ENCODE data around the gene TRABD2B. TPM values are rescaled to one million over a fixed set of nuclear protein-coding genes. Genes with fewer than 3 reads are reported as not detected.

TRABD2B gene
- total and polyA plus RNA-seq, 12 donors, result 0.33 to 3.3 (median 0.83) TPM

DNA sequence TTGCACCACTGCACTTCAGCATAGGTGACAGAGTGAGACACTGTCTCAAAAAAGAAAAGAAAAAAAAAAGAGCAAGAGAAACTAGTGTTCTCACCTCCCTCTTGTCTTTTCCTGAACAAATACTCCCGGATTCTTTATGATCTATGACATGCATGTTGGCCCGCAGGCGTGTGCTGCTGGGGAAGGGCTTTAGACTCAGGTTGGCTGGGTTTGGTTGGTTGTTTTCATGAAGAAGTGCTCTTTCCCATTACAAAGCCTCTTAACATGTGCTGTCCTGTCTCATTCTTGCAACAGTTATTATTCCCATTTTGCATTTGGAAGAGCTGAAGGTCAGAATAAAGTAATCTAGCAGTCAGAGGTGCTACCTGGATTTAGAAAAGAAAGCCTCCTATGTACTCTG, 79.5 kb downstream of the TRABD2B start:
- Histone ChIP-seq H3K27me3 (no peaks in the 10 kb centered on the region), H3K4me3 (no peak overlapping the region), H3K36me3 (replicated peaks in 1 of 2) (no peaks in the 10 kb centered on the region), H3K27ac (no peak overlapping the region), H3K9me3 (replicated peaks in 1 of 3) (no peaks in the 10 kb centered on the region), H3K4me1 (replicated peaks in 1 of 2) (no peaks in the 10 kb centered on the region)
- no peak for DNase-seq
- intact Hi-C loops (cut with DNase I), result no loop called here
- WGBS, 4 donors, result 86 to 98% (median 93%) methylated on average over 3 of the region's 3 CpGs
- no peak for TF ChIP-seq POLR2A (IDR thresholded peaks at IDR 0.05)
- TF ChIP-seq CTCF (IDR thresholded peaks at IDR 0.05), result no peak

GRCh38 chr1:47915677-47916353, 81.4 kb downstream of the TRABD2B start:
- no peaks in the 10 kb centered on the region for H3K27me3 ChIP-seq
- intact Hi-C loops (cut with DNase I), result no loop called here
- H3K4me3 ChIP-seq, result no peak overlapping the region
- no peak for TF ChIP-seq POLR2A (IDR thresholded peaks at IDR 0.05)
- no peak for TF ChIP-seq CTCF (IDR thresholded peaks at IDR 0.05)
- H3K4me1 ChIP-seq (replicated peaks in 1 of 2), result no peaks in the 10 kb centered on the region
- no peaks in the 10 kb centered on the region for H3K36me3 ChIP-seq (replicated peaks in 1 of 2)
- 75 to 79% (median 76%) methylated on average over 4 to 13 of the region's 13 CpGs for WGBS, 4 donors
- no peak for DNase-seq
- no peak overlapping the region for H3K27ac ChIP-seq
- H3K9me3 ChIP-seq (replicated peaks in 1 of 3), result no peaks in the 10 kb centered on the region

- TF ChIP-seq CTCF (IDR thresholded peaks at IDR 0.05) (no peak), POLR2A (IDR thresholded peaks at IDR 0.05) (no peak)
- no peaks in the 10 kb centered on the region for H3K4me1 ChIP-seq (replicated peaks in 1 of 2)
- H3K36me3 ChIP-seq (replicated peaks in 1 of 2), result no peaks in the 10 kb centered on the region
- DNase-seq, result no peak
- H3K27ac ChIP-seq, result no peak overlapping the region
- H3K27me3 ChIP-seq, result no peaks in the 10 kb centered on the region
- no peak overlapping the region for H3K4me3 ChIP-seq
- intact Hi-C loops (cut with DNase I), result no loop called here
- H3K9me3 ChIP-seq (replicated peaks in 1 of 3), result no peaks in the 10 kb centered on the region
- 90 to 94% (median 91%) methylated on average over 8 of the region's 8 CpGs for WGBS, 4 donors
These were observed 82.1 kb downstream of the TRABD2B start for GRCh38 chr1:47914952-47915676.

DNA sequence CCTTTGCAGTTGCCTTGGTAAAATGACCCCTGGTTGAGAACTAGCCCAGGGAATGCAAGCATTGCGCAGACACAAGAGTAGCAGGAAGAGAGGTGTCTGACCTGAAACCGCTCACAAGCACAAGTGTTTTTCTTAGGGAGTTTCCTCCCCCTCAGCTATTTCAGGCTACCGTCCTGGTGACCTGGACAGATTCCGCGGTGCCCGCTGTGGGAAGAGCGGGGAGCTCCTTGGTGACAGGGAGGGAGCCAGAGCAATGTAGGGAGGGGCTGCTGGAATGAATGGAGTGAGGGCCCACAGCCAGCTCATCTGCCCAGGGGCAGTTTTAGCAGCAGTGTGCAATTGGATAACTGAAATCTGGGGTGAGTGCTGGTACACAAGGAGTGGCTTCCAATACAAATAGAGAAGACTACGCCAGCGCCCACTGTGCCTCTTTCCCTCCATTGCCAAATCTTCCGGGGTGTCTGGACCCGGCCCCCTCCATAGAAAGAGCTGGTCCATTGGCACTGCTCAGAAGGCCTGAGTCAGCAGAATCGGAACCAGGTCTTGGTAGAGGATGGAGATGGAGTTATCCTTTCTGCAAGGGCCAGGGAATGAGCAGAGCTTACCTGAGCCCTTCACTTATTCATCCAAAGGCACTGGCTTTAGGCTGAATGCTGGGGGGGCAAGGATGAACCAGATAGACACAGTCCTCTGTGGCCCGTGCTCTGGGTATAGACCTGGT, 82.8 kb downstream of the TRABD2B start:
- no peak overlapping the region for H3K27ac ChIP-seq
- TF ChIP-seq CTCF (IDR thresholded peaks at IDR 0.05) (no peak), POLR2A (IDR thresholded peaks at IDR 0.05) (no peak)
- H3K36me3 ChIP-seq (replicated peaks in 1 of 2), result no peaks in the 10 kb centered on the region
- no peaks in the 10 kb centered on the region for H3K27me3 ChIP-seq
- no peaks in the 10 kb centered on the region for H3K4me1 ChIP-seq (replicated peaks in 1 of 2)
- no peak overlapping the region for H3K4me3 ChIP-seq
- no peaks in the 10 kb centered on the region for H3K9me3 ChIP-seq (replicated peaks in 1 of 3)
- WGBS, 4 donors, result 89 to 93% (median 92%) methylated on average over 12 to 13 of the region's 13 CpGs
- intact Hi-C loops (cut with DNase I), result no loop called here
- DNase-seq, result no peak
